Measurements from ENCODE around the gene SERPINB12.

SERPINB12 gene

DNA sequence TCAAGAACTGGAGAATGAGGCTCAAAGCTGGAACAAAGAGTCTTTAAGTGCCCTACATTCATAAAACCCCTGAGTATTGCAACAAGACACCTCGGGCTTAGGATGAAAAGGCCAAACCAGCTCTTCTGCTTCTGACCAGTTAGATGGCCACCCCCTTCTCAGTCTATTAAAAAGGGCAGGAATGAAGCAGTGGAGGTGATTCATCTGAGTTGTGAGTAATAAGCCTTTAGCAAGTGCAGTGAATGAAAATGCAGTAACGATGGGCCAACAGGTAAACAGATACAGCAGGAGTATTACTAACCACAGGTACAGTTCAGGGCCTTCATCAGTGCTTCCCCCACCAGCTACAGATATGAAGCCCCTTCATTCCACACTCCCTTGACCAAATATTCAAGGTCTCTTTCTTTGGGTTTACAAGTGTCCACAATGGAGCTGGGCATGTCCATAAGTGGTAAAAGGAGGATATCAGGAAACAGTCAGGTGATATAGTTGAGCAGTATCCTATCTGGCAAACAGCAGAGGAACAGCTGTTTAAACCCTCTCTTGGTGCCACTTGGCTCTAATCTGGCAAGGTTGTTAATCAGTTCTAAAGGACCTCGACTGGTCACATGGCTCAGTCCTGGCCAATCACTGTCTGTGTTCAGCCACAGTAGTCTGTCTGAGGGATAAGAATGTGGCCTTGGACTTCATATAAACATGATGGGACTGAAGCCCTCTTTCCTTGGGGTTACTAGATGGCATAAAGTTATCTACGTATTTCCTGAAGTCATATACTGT, 62.8 kb downstream of the SERPINB12 start:
- DNase-seq, result no peak

DNA sequence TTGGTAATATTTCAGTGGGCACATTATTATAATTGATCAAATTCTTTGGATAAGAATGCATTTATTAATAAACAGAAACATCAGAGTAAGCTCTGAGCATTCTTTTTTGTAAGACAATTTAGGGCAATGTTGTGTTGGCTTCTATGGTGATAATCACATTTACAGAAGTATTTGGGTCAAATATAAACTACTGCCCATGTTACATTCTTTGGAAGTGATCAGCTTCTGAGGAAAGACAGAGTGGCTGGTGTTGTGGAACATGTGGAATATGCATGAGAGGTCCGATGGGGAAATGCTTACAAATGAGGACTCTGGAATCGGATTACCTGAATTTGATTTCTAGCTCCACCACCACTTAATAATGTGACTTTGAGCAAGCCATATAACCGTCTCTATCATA, 64.4 kb downstream of the SERPINB12 start:
- DNase-seq, result no peak

DNA sequence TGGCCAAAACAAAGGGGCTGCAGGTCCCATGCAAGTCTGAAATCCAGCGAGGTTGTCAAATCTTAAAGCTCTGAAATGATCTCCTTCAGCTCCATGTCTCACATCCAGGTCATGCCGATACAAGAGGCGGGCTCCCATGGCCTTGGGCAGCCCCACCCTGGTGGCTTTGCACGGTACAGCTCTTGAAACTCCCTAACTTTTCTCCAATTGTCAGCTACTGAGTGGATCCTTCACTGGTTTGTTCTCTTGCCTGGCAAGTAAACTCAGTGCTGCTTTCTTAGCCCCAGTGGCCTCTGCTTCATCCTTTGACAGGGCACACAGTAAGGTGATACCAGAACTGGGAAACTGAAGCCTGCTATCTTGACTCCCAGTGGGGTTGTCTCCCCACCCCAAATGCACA, 71.3 kb downstream of the SERPINB12 start:
- DNase-seq, result no peak

DNA sequence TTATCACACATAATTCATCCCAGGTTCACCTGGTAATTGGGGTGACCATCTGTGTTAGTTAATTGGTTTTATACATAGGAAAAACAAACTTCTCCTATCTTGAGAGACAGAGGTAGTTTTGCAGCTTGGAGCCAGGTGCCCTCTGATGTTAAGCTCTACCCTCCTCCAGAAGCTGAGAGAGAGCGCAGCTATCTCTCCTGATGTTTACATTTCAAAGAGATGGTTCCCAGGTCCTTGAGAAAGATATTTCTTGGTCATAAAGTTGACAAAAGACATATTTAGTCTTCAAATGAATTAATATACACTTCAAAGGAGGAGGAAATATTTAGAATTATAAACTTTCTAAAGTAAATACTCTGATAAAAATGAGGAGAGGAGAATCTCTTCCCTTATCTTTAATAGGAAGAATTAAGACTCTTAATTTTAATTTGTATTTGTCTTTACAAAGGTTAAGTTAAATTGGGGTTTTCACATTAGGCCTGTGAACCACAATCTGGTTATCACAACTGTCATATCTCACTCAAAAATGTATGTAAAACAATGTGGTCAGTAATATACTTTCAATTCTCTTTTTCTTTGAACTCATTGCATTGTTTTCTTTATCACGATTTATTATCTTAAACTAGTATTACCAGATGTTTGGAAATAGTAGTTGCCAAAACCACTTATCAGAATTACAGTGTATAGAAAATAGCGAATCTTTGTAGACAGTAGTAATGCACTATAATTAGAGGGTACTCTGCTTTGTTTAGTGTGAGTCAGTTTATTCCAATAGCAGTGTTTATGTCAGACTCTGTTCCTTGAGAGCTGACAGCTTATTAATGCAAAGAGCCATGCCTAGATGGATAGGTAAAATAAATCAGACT, 75.1 kb downstream of the SERPINB12 start:
- DNase-seq, result no peak

DNA sequence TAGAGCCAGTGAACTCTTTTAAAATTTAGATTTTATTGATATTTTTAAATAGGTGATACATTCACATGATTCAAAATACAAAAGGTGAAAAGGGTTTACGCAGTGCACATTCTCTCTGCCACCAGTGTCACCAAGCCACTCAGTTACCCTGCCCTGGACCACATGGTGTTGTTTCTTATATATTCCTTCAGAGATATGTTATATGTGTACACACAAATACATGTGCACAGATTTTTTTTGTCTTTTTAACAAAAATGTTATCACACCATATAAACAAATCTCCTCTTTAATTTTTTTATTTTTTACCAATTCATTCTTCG, 75.7 kb downstream of the SERPINB12 start:
- no peak for DNase-seq
